Stimulated activated CD4-positive, alpha-beta T cell treated with anti-CD3 and anti-CD28 coated beads, Interleukin-4, amount 100 ng/mL, for 1 hour (primary cell): ENCODE results near the gene FGFR2.

ENCODE experiments used
- DNase-seq: peaks from one replicate; pipeline ENCODE4 v3.0.0-alpha.2; 2020

Gene FGFR2

DNA sequence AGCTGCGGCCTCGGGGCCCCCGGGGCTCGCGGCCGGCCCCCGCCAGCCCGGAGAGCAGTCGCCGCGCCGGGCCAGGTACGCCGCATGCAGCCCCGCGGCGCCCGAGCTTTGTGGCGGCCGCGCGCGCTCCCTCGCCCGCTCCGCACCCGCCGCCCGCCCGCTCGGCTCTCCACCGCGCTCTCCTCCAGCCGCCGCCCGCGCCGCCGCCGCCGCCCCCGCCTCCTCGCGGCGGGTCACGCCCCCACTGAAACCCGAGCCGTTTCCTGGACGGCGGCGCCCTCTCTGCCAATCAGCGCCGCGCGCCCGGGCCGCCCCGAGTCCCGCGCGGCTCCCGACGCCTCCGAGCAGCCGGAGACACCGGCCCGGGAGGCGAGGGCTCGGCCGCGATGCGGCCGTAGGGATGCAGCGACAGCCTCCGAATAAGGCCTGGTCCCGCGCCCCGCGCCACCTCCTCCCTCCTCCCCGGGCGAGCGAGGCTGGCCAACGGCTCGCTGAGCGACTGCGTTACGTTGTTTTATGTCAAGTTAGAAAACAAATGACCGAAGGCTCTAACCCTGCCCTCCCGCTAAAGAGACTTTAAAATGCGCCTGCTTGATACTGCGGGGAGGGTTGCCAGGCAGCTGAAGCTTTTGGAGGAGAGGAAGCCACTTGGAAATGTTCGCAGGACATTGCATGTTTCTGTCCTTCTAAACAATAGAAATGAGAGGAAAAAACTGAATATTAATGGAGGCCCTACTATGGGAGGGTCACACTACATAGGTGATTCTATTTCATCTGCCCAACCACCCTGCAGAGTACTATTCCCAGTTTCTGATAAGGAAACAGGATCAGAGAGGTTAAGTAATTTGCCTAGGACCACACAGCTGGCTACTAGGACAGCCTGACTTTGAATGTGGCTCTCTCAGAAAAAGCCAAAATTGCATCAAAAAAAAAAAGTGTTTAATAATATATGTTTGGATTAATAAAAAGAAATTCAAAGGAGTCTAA, at the start of gene FGFR2:
Gene FGFR2, minus strand, starts transcription at position 182 of the 987 bp plus-strand sequence. CDS start 4,627 bp downstream, outside the sequence.
- peak; percentile 10 for DNase-seq

DNA sequence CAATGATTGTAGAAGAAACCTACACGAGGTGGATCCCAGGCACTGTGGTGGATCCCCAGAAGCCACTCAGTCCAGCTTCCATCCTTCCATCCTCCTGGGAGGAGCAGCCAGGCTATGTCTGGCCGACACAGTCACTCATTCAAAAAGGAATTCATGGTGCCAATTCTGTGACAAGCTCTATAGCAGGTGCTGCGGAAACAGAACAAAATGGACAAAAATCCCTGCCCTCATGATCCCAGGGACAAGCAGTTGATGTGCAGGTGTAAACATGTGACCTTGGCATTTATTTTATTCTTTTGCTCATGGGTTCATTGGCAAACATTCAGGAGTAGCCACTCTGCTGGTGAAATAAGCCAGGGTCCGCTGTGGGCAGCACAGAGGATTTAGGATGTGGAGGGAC, 49.2 kb upstream of the FGFR2 start:
- no peak for DNase-seq

DNA sequence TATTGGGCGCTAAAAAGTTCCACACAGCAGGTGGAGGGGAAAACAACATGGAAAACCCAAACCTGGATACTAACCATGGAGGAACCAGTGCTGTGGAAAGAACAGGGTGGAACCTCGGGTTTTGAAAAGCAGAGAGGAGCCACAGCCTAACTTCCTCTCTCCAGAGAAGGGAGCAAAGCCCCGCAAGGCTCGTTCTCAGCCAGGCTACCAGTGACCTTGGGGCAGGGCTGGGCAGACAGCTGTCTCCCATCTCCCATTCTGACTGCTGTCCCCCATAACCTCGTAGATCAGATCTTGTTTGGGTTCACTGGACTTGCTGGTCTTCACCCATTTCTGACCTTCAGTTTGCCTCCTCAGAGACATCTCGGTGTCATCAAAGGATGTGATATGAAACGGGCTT, 47.5 kb upstream of the FGFR2 start:
- DNase-seq = no peak

DNA sequence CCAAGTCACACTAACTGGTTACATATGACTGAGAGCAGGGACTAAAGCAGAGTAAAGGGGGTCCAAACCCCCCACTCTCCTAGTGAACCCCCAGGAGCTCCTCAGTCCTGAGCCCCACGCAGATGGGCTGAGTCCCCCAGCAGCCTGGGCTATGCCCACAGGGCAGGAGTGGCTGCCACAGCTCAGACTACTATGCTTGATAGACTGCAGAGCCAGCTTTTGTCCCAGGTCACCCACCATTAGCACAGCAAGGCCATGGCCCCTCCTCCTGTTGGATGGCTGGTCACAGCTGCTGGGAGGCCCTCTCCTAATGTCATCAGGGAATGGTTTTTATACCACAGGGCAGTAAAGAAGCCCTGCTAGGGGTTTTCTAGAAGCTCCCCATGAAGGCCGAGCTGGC, 46.3 kb upstream of the FGFR2 start:
- no peak for DNase-seq

DNA sequence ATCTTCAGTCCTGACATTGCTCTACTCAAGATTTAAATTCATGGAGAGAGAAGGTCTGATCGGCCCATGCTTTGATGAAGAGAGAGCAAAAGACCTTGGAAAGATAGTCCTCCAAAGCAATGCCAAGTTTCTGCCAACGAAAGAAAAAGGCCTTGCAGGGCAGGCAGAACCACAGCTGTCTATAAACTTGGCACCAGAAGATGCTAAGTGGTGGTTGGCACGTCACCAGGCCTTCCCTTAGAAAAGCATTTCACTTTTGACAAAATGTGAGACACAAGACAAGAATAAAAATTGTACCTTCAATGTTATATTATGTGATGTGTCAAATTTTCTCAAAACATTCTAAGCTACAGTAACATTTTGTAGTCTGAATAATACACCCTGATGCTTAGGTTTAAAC, 42.0 kb upstream of the FGFR2 start:
- no peak for DNase-seq

DNA sequence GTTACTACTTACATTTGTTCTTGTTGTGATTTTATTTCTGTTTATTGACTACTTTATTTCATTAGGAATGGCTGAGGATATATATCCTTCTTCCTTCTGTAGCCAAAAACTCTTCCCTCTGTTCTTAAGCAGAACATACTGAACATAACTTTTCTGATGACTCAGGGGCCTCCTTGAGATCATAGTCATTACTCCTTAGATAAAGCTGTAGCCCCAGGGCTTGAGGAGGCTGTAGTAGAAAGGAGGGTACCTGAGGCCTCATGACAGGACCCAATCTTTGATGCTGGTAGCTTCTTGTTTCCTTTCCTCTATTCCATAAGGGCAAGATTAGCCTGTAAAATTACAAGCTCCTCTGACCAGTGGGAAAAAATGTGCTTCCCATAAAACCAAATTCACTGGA, 41.2 kb upstream of the FGFR2 start:
- DNase-seq = no peak

DNA sequence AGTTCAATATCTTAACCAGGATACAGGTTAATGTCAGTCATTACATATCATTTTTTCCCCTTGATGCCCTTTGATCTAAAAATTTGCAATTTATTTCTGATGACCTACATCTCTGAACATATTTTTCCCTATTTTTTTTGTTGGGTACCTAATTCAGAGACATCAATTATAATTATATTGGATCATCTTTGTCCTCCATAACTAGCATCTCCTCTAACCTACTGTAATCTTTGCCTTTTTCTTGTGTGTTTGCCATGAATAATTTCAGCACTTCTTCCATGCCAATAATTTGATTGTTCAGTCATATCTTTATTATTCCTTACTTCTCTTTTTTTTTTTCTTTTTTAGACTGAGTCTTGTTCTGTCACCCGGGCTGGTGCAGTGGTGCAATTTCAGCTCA, 39.2 kb upstream of the FGFR2 start:
- DNase-seq = no peak

DNA sequence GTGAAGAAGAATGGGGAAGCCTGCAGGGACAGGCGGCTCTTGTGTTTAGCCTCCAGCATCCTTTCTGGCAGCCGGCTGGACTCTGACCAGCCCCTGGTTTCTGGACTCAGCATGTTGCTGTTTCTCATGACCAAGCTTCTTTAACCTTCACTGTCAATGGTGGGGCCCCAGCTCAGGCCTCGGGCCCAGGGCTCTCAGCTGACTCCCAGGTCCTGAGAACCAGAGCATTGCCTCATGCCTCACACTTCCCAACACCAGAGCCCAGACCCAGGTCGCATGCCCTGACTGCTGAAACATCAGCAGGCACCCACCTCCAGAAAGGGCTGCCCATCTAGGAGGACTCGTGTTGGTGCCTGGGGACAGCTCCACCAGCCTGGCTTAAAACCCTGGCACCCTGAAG, 34.8 kb upstream of the FGFR2 start:
- DNase-seq = no peak

DNA sequence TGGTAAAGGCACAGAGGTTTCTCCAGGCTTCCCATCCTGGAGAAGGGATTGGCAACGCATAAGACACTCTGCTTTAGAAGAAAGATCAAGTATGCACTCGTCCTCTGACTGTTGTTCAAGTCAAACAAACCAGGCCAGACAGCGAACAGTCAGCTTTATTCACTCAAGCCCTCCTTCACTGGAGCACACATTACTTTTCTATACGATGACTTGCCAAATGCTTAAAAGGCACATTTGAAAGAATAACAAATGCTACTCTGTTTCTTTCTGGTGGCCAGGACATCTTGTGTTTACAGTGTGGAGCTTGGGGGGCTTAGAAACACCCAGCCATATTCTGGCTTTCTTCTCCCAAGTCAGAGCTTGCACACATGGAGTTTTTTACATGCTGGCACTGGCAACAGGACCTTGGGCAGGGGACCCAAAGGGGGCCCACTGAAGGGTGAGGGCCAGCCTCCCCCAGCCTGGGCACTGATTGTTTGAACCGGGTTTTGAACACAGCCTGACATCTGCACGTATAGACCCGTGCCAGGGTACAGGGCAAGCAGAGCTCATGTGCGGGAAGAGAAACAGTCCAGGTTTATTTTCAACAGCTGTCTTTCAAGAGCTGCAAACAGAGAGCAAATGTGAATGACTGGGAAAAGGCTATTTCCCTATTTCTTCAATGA, 33.3 kb upstream of the FGFR2 start:
- DNase-seq = no peak

DNA sequence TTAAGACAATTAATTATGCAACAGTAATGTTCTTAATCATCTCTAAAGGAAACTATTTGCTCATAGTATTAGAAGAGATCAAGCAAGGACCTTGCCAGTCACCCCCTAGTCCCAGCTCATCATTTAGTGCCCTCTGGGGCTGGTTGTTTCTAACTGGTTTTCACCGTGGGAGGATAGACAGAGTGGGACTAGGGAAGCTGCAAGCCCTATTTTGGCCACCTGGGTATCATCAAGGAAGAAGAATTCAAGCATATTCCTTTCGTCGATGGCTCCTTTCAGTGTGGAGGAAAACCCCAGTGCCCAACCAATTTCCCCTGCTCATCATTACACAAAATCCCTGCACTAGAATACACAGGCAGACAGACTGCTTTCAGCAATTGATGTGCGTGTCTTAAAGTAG, 30.6 kb upstream of the FGFR2 start:
- no peak for DNase-seq

DNA sequence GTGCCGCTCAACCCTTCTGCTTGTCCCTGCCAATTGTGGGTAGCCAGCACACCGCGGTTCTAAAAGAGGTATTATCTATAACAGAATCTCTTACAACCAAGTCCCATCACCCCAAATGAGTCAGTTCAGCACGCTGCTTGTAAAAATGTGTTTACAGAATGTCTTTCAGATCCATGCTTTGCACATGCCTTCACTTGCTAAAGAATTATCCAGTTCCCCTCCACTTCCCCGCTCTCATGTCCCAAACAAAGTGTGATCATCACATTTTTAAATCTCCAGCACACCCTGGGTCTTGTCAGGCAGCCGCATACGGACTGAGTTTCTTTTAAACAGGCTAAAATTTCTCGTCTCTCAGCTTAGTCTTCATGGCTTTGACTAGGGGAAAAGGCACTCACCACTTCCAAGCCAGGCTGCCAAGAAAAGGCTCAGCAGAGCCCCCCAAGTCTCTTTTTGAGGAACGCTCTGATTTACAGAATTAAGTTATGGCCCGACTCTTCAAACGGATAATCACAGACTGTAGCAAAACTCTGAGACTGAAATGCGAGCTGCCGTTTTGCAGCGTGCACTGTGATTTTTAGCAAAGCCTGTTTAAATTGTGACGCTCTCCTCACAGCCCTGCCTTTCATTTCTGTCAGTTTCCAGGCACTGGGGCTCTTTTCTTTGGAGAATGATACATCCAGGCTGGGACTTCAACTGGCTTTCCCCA, 29.8 kb upstream of the FGFR2 start:
- no peak for DNase-seq

DNA sequence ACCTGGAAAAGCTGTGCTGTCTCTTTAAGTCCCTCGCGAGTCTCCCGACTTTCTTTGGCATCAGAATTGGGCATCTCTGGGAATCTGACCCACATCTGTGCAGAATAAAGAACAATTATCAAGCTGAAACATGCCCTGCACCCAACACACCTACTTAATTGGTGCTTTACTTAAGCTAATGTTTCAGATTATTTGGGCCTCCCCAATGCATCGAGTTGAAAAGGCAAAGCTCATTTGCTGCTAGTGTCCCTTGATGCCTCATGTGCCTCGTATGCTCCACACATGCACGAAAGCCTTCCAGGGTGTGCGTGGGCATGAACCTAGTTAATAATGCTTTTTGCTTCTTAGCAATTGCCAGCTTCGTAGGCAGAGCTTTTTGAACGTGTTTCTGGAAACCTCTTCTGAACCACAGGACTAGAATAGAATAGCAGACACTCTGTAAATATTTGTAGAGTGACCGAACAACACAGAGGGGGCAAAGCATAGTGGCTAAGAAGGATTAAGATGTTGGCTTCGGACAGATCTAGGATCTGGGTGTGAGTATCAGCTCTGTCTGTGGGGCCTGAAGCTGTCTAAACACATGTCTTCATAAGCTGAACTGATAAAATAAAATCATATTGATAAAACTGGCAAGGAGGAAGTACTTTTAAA, 26.7 kb upstream of the FGFR2 start:
- DNase-seq = no peak

DNA sequence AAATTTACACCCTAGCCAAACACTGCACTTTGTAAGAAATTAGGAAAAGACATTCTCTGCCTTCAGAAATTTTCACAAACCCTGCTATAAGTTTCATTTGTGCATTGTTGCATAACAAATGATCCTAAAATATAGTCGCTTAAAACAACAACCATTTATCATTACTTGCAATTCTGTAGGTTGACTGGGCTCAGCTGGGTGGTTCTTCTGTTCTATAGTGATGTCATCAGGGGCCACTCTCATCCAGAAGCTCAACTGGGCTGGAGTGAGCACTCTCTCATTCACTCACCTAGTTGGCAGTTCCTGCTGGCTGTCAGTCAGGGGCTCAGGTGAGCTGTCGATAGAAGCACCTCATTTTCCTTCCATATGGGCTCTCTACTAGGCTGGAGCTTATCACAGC, 20.7 kb upstream of the FGFR2 start:
- no peak for DNase-seq

DNA sequence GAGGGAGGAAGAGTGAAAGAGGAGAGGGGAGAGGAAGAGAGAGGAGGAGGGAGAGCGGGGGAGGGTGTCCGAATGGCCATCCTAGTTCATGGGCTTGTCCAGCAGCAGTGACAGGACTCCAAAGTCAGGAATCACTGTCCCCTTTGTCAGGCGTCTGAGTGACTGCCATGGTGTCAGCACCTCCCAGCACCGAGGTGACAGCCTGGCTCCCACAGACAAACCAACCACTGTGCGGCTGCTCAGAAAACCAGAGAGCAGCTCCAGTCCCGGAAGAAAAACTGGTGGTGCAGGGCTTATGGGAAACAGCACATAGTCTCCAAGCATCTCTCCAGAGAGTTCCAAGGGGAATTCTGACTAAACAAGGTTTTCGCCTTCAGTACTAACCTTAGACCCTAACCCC, 18.9 kb upstream of the FGFR2 start:
- no peak for DNase-seq

DNA sequence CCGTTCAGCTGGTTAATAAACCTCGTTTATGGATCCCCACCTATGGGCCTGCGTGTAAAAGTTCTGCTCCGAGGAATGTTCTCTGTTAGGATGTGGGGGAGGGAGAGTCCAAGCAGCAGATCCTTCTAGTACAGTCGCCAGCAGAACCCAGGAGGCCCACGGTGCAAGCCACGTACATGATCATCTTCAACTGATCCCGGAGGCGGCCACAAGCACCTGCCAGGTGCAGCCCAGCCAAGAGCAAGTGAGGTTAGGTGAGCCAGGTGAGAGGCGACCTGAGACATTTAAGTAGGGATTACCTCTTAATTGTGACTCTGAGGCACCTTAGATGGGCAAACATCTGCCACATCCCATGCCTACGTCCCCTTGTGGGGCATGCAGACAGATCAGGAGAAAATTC, 18.0 kb upstream of the FGFR2 start:
- no peak for DNase-seq

DNA sequence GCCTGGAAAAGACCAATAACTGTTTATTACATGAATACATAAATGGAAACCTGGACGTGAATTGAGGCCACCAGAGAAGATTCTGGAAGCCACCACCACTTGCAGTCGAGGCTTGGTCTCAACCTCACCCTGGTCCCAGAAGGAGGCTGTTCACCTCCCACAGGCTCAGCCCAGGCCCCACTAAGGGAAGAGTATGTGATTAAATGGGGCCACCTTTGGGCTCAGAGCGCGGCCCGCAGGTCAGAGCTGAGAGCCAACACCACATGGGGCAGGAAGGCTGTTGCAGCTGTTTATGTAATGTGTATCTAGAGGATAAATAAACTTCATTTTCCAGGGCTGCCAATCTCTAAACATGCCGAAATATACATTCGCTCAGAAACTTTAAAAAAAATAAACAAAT, 17.6 kb upstream of the FGFR2 start:
- DNase-seq = no peak

DNA sequence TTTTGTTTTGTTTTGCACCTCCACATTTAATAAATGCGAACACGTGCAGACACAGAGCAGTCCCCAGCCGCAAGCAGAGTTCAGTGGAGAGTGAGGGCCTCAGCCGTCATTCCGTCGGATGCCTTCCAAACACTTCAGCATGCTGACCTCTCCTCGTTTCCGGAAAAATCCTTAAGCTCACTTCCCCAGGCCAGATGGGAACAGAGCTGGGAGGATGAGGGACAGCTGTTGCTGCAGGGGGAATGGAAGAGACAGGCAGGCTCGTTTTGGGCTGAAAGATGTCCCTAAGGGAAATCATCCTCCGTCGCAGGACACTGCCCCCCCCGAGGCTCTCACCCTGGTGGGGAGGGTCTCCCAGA, 17.2 kb upstream of the FGFR2 start:
- DNase-seq = no peak

DNA sequence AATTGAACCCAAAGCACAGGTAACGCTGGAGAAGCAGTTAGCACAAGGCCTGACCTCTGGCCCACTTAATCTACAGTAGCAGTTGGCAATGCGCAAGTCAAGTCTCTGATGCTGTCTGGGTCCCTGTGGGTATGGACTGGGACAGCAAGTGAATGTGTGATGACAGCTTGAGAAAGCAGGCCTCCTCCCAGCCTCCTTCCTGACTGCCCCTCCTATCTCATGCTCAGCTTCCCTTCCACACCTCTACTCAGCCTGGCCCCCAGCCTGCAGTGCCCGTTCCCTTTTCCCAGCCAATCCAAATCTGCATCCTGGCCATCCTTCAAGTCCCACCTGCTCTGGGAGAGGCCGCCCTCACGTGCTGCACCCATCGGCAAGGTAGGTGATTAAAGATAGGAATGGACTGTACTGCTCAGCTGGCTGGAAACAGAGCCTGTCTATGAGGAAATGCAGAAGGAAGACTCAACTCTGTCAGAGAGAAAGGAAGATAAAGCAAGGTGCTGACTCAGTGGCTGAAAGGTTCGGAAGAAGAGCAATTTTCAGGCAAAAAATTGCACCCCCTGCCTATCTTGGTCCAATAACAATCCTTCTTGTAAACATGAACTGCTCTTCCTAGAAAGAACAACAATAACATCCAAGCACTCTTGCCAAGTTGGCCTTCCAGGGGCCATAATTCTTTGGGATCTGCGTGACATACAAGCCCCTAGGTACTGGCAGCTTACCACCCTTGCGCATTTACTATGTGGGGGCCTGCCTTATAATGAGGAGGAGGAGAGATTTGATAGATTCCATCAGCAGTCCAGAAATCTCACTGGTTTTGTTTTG, 16.6 kb upstream of the FGFR2 start:
- no peak for DNase-seq

DNA sequence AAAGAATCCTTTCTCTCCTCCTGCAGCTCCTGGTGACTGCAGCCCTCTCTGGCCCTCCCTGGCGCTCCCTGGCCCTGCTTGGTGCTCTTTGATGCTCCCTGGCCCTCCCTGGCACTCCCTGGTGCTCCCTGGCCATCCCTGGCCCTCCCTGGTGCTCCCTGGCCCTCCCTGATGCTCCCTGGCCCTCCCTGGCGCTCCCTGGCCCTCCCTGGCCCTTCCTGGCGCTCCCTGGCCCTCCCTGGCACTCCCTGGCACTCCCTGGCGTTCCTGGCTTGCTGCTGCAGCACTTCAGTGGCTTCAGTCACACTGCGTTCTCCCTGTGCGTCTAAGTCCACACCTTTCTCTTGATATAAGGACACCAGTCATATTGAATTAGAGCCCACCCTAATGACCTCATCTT, 15.2 kb upstream of the FGFR2 start:
- no peak for DNase-seq

DNA sequence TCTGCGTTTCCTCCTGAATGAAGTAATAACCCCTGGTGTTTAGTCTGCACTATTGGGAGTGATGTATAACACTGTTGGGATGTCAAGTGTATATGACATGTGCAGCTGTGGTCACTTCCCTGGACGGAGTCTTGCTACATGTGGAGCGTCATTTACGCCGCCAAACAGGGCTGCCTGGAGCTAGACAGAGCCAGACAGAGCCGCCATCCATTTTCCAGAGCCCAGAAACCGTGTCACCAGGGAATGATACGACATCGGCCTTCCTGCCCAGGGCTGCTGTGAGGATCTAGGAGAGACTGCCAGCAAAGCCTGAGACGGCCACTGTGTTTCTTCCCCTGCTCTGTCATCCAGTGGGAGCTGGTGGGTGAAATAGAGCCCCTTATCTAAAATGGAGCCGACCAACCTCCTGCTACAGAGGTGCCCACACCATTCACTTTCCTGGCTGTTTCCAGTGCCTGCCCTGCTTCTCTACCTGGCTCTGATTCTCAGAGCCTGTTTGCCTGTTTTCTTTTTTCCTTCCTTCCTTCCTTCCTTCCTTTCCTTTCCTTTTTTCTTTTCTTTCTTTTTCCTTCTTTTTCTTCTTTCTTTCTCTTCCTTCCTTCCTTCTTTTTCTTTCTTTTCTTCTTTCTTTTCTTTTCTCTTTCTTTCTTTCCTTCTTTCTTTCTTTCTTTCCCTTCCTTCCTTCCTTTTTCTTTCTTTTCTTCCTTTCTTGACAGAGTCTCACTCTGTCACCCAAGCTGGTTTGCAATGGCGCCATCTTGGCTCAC, 13.3 kb upstream of the FGFR2 start:
- DNase-seq = no peak

DNA sequence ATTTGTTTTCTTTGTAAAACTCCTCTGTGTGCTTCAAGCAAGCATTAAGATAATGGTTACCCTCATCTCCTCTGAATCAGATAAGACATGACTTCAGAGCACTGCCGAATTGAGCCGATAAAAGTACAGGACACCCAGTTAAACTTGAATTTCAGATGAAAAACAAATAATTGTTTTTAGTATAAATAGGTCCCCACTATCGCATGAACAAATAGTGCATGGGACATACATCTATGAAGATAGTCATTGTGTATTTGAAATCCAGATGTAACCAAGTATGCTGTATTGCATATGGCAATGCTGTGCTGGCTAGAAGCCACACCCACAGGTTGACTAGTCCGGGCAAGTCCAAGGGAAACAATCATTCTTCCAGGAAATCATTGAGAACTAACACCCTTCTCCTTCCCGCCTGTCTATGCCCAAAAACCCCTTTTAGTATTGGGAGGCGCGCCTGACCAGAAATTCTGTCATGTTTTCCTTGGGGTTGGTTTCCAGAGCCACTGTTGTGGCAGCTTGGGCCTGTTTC, 12.6 kb upstream of the FGFR2 start:
- DNase-seq = no peak
